ENCODE results near the gene VWCE. TPM values are rescaled to one million over a fixed set of nuclear protein-coding genes. Genes with fewer than 3 reads are reported as not detected.

Gene VWCE
- total RNA-seq, 4 donors from 2014 or later, result 0.32 to 1.4 (median 0.58) TPM

DNA sequence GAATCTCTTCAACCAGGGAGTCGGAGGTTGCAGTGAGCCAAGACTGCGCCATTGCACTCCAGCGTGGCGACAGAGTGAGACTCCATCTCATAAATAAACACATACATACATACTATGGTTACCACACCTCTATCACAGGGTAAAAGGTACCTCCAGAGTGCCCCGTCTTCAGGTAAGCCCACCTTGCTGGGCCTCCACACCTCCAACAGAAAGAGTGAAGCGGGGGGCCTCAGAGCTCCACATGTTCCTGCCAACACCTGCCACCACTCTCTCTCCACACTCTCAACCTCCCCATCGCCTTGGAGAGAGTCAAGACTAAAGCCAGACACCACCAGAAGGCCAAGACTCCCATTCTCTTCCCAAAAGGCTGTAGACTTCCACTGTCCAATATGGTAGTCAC is 10.3 kb upstream of the VWCE start:
- peaks cover 93 to 100% (median 100%) of the 10 kb centered on the region in 4 donors for H3K36me3 ChIP-seq
- WGBS, result 98% methylated on average over 7 of the region's 7 CpGs

GRCh38 chr11:61303725-61304124 is 8.6 kb upstream of the VWCE start:
- Histone ChIP-seq H3K27me3 (no peaks in the 10 kb centered on the region), H3K4me1 (peaks cover 0 to under 1% (median 0%) of the 10 kb centered on the region in 4 donors), H3K4me3 (no peak overlapping the region), H3K36me3 (peaks cover 84 to 100% (median 99%) of the 10 kb centered on the region in 4 donors), H3K27ac (replicated peaks in 1 of 4) (no peak overlapping the region), H3K9me3 (no peaks in the 10 kb centered on the region)
- DNase-seq (ENCODE audit: extremely low spot score), result no peak
- intact Hi-C loops (cut with DNase I), result no loop called here
- TF ChIP-seq POLR2A (IDR thresholded peaks at IDR 0.05; ENCODE audit: low read depth), result no peak
- no peak for TF ChIP-seq POLR2AphosphoS5 (IDR thresholded peaks at IDR 0.05)
- TF ChIP-seq CTCF (IDR thresholded peaks at IDR 0.05), result no peak
- no peak for TF ChIP-seq EP300 (IDR thresholded peaks at IDR 0.05)
- 94% methylated on average over 9 of the region's 9 CpGs for WGBS

More for the DNA sequence above, 10.3 kb upstream of the VWCE start:
- Histone ChIP-seq H3K9me3 (no peaks in the 10 kb centered on the region), H3K27ac (replicated peaks in 1 of 4) (no peak overlapping the region), H3K4me1 (no peaks in the 10 kb centered on the region), H3K4me3 (no peak overlapping the region), H3K27me3 (no peaks in the 10 kb centered on the region)
- no peak for TF ChIP-seq POLR2A (IDR thresholded peaks at IDR 0.05; ENCODE audit: low read depth)
- no peak for TF ChIP-seq POLR2AphosphoS5 (IDR thresholded peaks at IDR 0.05)
- no peak for TF ChIP-seq CTCF (IDR thresholded peaks at IDR 0.05)
- no peak for TF ChIP-seq EP300 (IDR thresholded peaks at IDR 0.05)
- intact Hi-C loops (cut with DNase I), result no loop called here
- DNase-seq (ENCODE audit: extremely low spot score), result no peak

GRCh38 chr11:61302550-61302949 is 7.4 kb upstream of the VWCE start:
- H3K27ac ChIP-seq (replicated peaks in 1 of 4), result no peak overlapping the region
- no peak for DNase-seq (ENCODE audit: extremely low spot score)
- H3K36me3 ChIP-seq, result peaks cover 72 to 96% (median 89%) of the 10 kb centered on the region in 4 donors
- TF ChIP-seq EP300 (IDR thresholded peaks at IDR 0.05), result no peak
- TF ChIP-seq POLR2AphosphoS5 (IDR thresholded peaks at IDR 0.05), result no peak
- no peak for TF ChIP-seq CTCF (IDR thresholded peaks at IDR 0.05)
- TF ChIP-seq POLR2A (IDR thresholded peaks at IDR 0.05; ENCODE audit: low read depth), result no peak
- H3K4me1 ChIP-seq, result peaks cover 10 to 13% (median 10%) of the 10 kb centered on the region in 4 donors
- H3K9me3 ChIP-seq, result no peaks in the 10 kb centered on the region
- intact Hi-C loops (cut with DNase I), result no loop called here
- H3K27me3 ChIP-seq, result no peaks in the 10 kb centered on the region
- H3K4me3 ChIP-seq, result no peak overlapping the region
- 92% methylated on average over 11 of the region's 13 CpGs for WGBS

DNA sequence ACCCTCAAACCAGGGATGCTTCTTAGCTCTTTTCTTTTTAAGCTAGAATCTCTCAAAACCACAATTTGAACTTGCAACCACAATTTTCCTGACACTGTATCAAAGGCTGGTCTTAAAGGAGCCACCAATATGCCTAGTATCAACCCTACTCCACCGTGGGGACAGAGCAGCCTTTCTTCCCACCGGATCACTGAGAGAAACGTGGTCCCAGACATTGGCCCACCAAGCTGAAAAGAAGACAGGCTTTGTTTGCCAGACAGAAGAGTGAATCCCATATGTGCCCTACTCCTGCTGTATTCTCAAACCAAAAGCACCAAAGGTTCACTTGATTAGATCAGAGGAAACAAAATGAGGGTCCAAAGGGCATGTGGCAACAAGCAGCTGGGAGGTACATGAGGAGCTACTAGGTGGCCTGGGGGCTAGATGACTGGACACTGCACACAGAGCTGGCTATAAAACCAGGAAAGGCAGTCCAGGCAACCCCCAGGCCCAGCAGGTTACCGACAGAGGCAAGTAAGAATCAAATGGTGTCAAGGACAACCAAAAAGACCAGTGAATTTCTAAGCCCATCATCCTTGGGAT is 3.6 kb upstream of the VWCE start:
- intact Hi-C loops (cut with DNase I), result no loop called here

More for the DNA sequence above, 3.6 kb upstream of the VWCE start:
- Histone ChIP-seq H3K4me3 (no peak overlapping the region), H3K36me3 (peaks cover 41 to 58% (median 51%) of the 10 kb centered on the region in 4 donors), H3K27me3 (peaks cover 0 to 21% (median 7%) of the 10 kb centered on the region in 4 donors), H3K27ac (replicated peaks in 1 of 4) (no peak overlapping the region), H3K4me1 (peaks cover 33 to 40% (median 37%) of the 10 kb centered on the region in 4 donors), H3K9me3 (no peaks in the 10 kb centered on the region)
- WGBS, result 94% methylated on average over 4 of the region's 4 CpGs
- TF ChIP-seq POLR2A (IDR thresholded peaks at IDR 0.05; ENCODE audit: low read depth), result no peak
- TF ChIP-seq POLR2AphosphoS5 (IDR thresholded peaks at IDR 0.05), result no peak
- TF ChIP-seq EP300 (IDR thresholded peaks at IDR 0.05), result no peak
- TF ChIP-seq CTCF (IDR thresholded peaks at IDR 0.05), result no peak
- DNase-seq (ENCODE audit: extremely low spot score), result no peak

All from esophagus muscularis mucosa (tissue), 4 donors.